TTC549 (cell line): ENCODE measurements around the gene GAS1.

ENCODE experiments used
- FAIRE-seq: peaks from 2 replicates; lab custom pipeline; 2012; peaks lifted over from hg19 to GRCh38; lab: Jason Lieb, UNC

Gene GAS1

DNA sequence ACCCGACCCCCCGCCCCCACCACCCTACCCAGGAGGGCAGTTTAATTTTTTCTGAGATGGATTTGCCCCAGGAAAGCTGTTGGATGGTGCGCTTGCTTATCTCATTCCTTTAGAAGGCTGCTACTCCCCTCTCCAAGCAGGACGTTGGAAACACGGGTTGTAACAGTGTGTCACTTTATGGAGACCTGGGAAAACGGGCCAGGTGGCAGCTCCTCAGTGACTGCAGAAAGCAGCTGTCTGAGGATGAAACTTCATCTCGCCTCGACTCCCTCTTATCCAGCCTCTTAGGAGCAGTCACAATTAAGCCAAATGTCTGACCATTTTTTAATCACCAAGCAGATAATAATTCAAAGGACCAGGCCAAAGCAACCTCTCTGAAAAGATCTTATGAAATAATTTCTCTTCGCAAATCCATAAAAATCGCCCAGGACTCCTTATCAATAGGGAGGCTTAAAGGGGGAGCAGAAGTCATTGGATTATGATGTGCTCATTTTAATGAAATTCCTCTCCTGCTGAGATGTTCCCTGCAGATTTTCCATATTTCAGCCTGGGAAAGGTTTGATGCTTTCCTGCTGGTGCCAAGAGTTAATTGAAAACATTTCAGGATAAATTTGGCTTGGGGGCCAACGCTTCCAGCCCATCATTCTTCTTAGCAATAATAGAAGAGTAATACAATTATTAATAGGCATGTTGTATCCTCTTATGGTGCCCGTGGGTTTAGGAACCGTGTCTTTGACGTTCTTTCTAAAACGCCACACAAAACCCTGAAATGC, 26.0 kb downstream of the GAS1 start:
- FAIRE-seq, result no peak

- FAIRE-seq, result no peak
These were observed 28.8 kb downstream of the GAS1 start for GRCh38 chr9:86918556-86918955.

DNA sequence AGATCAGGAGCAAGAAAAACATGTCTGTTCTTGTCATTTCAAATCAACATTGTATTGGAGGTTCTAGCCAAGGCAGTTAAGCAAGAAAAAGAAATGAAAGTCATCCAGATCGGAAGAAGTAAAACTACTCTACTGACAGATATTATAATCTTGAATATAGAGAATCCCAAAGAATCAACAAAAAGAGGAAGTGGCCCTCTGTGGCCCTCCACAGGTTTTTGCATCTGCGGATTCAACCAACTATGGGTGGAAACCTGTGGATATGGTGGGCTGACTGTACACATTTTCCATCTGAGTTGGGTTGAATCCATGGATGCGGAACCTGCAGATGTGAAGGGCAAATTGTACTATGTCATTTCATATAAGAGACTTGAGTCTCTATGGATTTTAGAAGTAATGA, 35.1 kb downstream of the GAS1 start:
- FAIRE-seq, result no peak

- FAIRE-seq, result no peak
These were observed 37.9 kb downstream of the GAS1 start for GRCh38 chr9:86909388-86909787.

DNA sequence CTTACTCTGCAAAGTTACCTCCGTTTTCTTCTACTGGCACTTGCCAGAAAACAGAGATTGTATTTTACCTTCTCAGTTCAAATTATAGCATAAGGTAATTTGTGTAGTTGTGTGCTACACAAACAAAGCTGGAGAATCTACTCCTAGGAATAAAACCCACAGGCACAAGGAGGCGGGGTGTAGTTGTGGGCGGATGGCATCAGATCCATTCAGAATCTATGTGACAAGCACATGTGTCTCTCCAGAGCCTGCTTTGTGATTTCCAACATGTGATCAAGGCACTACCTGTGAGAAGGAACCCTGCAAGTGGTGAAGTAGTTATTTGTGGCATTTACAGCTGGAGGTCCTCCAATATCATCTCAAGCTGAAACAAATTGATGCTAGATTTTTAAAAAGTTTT, 39.0 kb downstream of the GAS1 start:
- no peak for FAIRE-seq

DNA sequence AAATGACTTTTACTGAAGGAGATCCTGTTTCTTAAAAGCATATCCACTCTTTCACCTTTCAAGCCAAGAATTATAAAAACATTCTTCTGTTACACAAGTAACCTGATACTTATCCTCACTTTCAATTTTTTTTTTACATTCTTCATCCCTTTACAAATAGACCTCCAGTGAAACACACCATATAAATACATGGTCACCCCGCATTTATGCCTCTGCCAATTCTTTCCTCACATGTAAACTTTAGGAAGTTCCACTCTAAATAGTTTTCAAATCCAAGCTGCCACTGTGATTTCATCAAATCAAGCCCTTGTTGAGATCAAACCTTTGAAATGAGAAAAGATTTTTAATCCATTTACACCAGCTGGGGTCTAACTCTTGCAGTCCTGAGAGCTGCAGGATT, 40.0 kb downstream of the GAS1 start:
- FAIRE-seq, result no peak

DNA sequence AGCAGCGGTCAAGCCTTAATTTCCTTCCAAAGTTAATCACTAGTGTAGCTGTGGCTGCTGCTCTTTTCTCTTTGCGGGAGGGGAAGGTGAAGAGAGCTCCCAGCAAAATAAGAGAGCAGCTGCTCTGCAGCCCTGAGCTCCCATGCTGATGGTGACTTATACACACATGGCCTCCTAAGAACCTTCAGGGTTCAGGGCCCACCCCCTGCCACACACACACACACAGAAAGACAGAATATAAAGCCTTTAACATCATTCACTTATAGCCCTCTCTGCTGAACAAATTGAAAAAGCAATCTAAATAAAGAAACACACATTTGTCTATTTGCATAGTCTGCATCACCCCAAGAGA, 43.6 kb downstream of the GAS1 start:
- no peak for FAIRE-seq

DNA sequence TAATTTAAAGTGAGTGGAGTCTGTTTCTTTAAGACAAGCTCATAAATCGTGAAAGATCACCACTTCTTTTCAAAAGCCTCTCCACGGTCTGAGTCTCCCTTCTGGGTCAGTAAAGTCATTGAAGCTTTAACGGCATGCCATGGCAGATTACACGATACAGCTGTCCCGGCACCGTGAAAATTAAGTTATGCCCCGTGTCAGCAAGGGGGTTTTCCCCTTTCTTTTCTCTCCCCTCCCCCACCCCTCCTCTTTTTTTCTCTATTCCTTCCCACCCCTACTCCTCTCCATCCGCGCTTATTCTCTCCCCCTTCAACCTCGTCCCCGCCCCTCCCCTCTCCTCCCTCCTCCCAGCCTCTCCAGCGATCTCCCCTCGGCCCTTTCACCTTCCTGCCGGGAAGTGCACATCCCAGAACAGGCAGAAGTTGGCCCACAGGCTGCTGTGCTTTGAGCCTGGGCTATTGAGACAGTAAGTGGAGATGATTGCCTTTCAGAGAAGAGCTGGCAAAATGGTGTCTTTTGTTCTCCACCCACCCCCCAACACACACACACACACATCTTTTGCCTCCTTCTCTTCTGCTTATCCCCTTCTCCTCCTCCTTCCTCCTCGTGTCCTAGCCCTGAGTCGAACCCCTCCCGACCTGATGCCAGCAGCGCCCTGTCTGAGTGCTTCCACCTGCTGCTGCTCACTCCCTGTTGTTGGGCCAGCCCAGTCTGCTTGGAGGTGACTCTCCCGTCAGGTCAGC, 44.1 kb downstream of the GAS1 start:
- no peak for FAIRE-seq

DNA sequence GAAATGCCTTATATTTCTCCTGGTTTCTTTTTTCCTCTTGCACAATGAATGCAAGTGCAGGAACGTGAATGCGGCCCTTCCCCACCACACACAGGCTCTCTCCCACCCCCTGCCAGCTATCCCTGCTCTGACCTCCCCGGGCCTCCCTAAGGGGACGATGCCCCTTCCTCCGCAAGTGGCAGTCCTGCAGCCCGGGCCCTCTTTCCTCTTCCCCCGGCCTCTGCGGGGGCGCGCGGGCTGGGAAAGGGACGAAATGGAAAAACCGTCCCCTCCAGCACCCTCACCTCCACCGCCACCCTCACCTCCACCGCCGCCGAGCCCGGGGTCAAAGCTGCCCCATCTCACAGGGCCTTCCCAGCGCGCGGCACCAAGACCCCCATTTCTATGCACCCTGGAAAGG, 44.7 kb downstream of the GAS1 start:
- FAIRE-seq, result no peak

- FAIRE-seq, result no peak
These were observed 45.1 kb downstream of the GAS1 start for GRCh38 chr9:86902176-86902575.

DNA sequence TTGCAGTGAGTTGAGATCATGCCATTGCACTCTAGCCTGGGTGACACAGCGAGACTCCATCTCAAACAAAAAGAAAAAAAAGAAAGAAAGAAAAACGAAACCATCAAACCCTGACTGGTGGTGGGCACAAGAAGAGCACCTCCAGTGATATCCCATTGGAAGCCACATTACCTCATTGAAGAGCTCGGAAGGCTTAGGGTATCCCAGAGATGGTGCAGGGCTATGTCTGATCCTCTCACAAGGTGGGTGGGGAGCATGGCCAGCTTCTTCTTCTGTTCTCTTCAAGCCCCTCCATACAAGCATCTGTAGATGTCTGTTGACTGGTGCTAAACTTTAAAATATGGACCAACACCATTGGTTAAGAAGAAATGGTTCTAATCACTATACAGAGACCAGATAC, 45.8 kb downstream of the GAS1 start:
- FAIRE-seq, result no peak
